ENCODE measurements around the gene FBXW7. TPM values are rescaled to one million over a fixed set of nuclear protein-coding genes. Genes with fewer than 3 reads are reported as not detected.

FBXW7 gene
- total RNA-seq, 1 donor from 2014 or later = 61.1 TPM

GRCh38 chr4:152482211-152482610 lies 53.7 kb downstream of the FBXW7 start:
- Histone ChIP-seq H3K27me3 (no peaks in the 10 kb centered on the region), H3K4me3 (no peak overlapping the region), H3K27ac (no peak overlapping the region), H3K9me3 (no peaks in the 10 kb centered on the region), H3K36me3 (no peaks in the 10 kb centered on the region), H3K4me1 (no peaks in the 10 kb centered on the region)
- intact Hi-C loops (cut with DNase I) = no loop called here
- TF ChIP-seq POLR2A (IDR thresholded peaks at IDR 0.05) = no peak
- DNase-seq (ENCODE audit: extremely low spot score in 2 of 2) = no peak

GRCh38 chr4:152480901-152481300 lies 55.0 kb downstream of the FBXW7 start:
- Histone ChIP-seq H3K4me1 (no peaks in the 10 kb centered on the region), H3K36me3 (no peaks in the 10 kb centered on the region), H3K27ac (no peak overlapping the region), H3K4me3 (no peak overlapping the region), H3K27me3 (no peaks in the 10 kb centered on the region), H3K9me3 (no peaks in the 10 kb centered on the region)
- TF ChIP-seq CTCF (IDR thresholded peaks at IDR 0.05) = no peak
- TF ChIP-seq POLR2AphosphoS5 (IDR thresholded peaks at IDR 0.05; ENCODE audit: insufficient read depth in 1 of 2, low read depth in 1 of 2) = no peak
- no peak for TF ChIP-seq POLR2A (IDR thresholded peaks at IDR 0.05)
- intact Hi-C loops (cut with DNase I) = no loop called here
- no peak for DNase-seq (ENCODE audit: extremely low spot score in 2 of 2)

- H3K27me3 ChIP-seq = no peaks in the 10 kb centered on the region
- H3K4me3 ChIP-seq = no peak overlapping the region
- intact Hi-C loops (cut with DNase I) = no loop called here
- TF ChIP-seq POLR2AphosphoS5 (IDR thresholded peaks at IDR 0.05; ENCODE audit: insufficient read depth in 1 of 2, low read depth in 1 of 2) (no peak), POLR2A (IDR thresholded peaks at IDR 0.05) (no peak)
- no peaks in the 10 kb centered on the region for H3K9me3 ChIP-seq
- no peak overlapping the region for H3K27ac ChIP-seq
- no peaks in the 10 kb centered on the region for H3K4me1 ChIP-seq
- H3K36me3 ChIP-seq = no peaks in the 10 kb centered on the region
- DNase-seq (ENCODE audit: extremely low spot score in 2 of 2) = no peak
These were observed 55.6 kb downstream of the FBXW7 start for GRCh38 chr4:152480326-152480725.

DNA sequence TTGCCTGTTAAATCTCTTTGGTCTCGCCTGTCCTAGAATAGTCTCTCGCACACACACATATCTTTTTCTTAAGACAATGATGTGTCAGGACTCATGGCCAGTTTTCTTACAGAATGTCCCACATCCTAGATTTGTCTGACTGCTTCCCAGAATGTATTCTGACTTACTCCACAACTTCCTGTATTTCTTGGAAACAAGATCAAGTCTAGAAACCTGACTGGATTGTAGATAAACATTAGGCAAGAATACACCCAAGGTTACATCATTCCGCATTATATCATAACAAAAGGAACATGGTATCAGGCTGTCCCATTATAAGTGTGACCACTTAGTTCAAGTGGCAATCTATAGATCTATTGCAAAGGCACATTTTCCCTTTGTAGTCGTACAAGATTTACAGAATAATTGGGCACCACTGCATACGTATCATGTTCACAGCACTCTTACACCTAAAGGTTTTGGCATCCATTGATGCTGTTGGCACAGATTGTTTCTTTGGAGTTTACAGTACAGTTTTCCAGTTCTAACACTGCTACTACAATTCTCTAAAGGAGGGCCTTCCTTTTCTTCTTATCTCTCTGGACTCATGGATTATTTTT lies 56.4 kb downstream of the FBXW7 start:
- no peaks in the 10 kb centered on the region for H3K27me3 ChIP-seq
- no peak overlapping the region for H3K4me3 ChIP-seq
- no peak overlapping the region for H3K27ac ChIP-seq
- no peaks in the 10 kb centered on the region for H3K36me3 ChIP-seq
- DNase-seq (ENCODE audit: extremely low spot score in 2 of 2) = no peak
- no peak for TF ChIP-seq POLR2AphosphoS5 (IDR thresholded peaks at IDR 0.05; ENCODE audit: insufficient read depth in 1 of 2, low read depth in 1 of 2)
- TF ChIP-seq CTCF (IDR thresholded peaks at IDR 0.05) = no peak
- TF ChIP-seq POLR2A (IDR thresholded peaks at IDR 0.05) = no peak
- no peaks in the 10 kb centered on the region for H3K4me1 ChIP-seq
- intact Hi-C loops (cut with DNase I) = no loop called here
- H3K9me3 ChIP-seq = no peaks in the 10 kb centered on the region

DNA sequence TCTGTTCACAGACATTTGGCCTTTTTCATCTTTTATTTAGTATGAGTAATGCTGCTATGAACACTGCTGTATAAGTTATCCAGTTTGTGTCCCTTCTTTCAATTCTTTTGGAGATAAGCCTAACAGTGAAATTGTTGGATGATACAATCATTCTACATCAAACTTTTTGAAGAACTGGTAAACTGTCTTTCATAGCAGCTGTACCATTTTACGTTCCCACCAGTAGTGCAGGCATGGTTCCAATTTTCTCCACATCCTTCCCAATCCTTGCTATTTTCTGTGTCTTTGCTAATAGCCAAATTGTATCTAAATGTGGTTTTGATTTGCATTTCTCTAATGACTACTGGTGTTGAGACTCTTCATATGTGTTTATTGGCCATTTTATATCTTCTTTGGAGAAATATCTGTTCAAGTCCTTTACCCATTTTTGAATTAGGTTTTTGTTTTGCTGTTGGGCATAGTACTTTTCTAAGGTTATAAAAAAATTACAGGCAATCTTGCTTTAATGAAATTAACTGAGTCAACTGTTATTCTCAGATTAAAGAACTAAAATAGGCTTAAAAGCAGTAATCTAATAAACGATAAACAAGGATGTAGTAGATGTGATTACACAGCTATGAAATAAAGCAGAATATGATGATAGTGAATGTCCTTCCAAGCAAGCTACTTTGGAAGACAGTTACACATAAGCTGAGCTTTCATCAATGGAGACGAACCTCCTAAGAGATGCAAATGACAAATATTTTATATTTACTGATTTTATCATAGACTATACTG lies 57.2 kb downstream of the FBXW7 start:
- TF ChIP-seq CTCF (IDR thresholded peaks at IDR 0.05) = no peak
- TF ChIP-seq POLR2AphosphoS5 (IDR thresholded peaks at IDR 0.05; ENCODE audit: insufficient read depth in 1 of 2, low read depth in 1 of 2) = no peak
- no peak for TF ChIP-seq POLR2A (IDR thresholded peaks at IDR 0.05)
- no peak for DNase-seq (ENCODE audit: extremely low spot score in 2 of 2)
- H3K27me3 ChIP-seq = no peaks in the 10 kb centered on the region
- no peak overlapping the region for H3K4me3 ChIP-seq
- no peaks in the 10 kb centered on the region for H3K9me3 ChIP-seq
- no peaks in the 10 kb centered on the region for H3K36me3 ChIP-seq
- no peak overlapping the region for H3K27ac ChIP-seq
- intact Hi-C loops (cut with DNase I) = no loop called here
- H3K4me1 ChIP-seq = no peaks in the 10 kb centered on the region

DNA sequence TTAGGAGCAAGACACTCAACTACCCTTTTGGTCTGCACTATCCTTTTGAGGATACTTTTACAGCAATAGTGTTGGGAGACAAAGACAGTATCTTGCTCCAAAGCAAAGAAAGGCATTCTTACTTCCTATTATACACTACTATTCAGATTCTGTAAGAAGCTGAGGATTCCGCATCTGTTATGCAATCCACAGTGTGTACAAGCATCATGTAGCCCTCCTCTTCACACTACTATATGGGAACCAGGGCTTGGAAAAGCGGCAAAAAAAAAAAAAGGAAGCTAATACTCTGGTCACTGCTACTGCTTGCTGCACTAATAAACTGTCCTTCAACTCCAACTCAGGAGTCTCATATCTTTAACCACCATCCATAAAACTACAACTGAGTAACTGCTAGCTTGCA lies 59.1 kb downstream of the FBXW7 start:
- TF ChIP-seq CTCF (IDR thresholded peaks at IDR 0.05) = no peak
- TF ChIP-seq POLR2AphosphoS5 (IDR thresholded peaks at IDR 0.05; ENCODE audit: insufficient read depth in 1 of 2, low read depth in 1 of 2) = no peak
- TF ChIP-seq POLR2A (IDR thresholded peaks at IDR 0.05) = no peak
- Histone ChIP-seq H3K36me3 (no peaks in the 10 kb centered on the region), H3K4me1 (no peaks in the 10 kb centered on the region), H3K27ac (no peak overlapping the region), H3K4me3 (no peak overlapping the region), H3K9me3 (no peaks in the 10 kb centered on the region), H3K27me3 (no peaks in the 10 kb centered on the region)
- no peak for DNase-seq (ENCODE audit: extremely low spot score in 2 of 2)
- intact Hi-C loops (cut with DNase I) = no loop called here
